Omental fat pad (tissue), 4 donors: ENCODE measurements around the gene AHNAK2. TPM values are rescaled to one million over a fixed set of nuclear protein-coding genes. Genes with fewer than 3 reads are reported as not detected.

ENCODE experiments used
- ATAC-seq: fragments of 150-250 bp; one replicate; pipeline ENCODE4 v1.9.1; 2016; ENCODE audit warnings: mild to moderate bottlenecking, moderate library complexity; ENCODE audit not compliant: low FRiP score
- DNase-seq: peaks from one replicate; pipeline ENCODE4 v3.0.0-alpha.2; 2019; ENCODE audit warnings: low spot score
- CTCF ChIP-seq, 3 donors: fragments of 450-650 bp; IDR thresholded peaks; one replicate each; pipeline ENCODE4 v1.5.1; 2016 to 2017; ENCODE audit warnings: antibody characterized with exemption in 3 of 3, mild to moderate bottlenecking in 3 of 3, moderate library complexity in 2 of 3
- total RNA-seq, 4 donors: library from RNA; depleted of rRNA; stranded (reverse); fragments of >200 nt; gene quantifications; one replicate each; pipeline ENCODE4 v1.1.0, GENCODE V29; 2016

Gene AHNAK2
- total RNA-seq, 4 donors from 2014 or later = 18.6 to 44.5 (median 34.2) TPM

DNA sequence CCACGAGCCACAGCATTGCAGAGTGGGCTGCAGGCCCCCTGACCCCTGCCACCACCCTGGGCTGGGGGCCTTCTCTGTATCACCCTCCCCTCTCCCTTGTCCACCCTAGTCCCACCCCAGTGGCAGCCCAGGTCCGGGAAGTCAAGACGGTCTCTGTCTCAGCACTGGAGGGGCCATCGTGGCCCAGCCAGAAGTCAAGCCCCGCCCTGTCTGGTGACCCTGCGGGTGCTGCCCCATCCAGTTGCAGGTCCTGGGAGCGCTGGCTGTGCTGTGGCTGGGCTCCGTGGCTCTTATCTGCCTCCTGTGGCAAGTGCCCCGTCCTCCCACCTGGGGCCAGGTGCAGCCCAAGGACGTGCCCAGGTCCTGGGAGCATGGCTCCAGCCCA is 50.8 kb downstream of the AHNAK2 start:
- no peak for TF ChIP-seq CTCF (IDR thresholded peaks at IDR 0.05)
- ATAC-seq = no peak
- no peak for DNase-seq

- no peak for TF ChIP-seq CTCF (IDR thresholded peaks at IDR 0.05)
- ATAC-seq = no peak
- DNase-seq = no peak
Observed at GRCh38 chr14:104926619-104927431, 51.3 kb downstream of the AHNAK2 start.

GRCh38 chr14:104925855-104926609 is 52.1 kb downstream of the AHNAK2 start:
- TF ChIP-seq CTCF (IDR thresholded peaks at IDR 0.05) = no peak
- DNase-seq (no peak), ATAC-seq (no peak)

DNA sequence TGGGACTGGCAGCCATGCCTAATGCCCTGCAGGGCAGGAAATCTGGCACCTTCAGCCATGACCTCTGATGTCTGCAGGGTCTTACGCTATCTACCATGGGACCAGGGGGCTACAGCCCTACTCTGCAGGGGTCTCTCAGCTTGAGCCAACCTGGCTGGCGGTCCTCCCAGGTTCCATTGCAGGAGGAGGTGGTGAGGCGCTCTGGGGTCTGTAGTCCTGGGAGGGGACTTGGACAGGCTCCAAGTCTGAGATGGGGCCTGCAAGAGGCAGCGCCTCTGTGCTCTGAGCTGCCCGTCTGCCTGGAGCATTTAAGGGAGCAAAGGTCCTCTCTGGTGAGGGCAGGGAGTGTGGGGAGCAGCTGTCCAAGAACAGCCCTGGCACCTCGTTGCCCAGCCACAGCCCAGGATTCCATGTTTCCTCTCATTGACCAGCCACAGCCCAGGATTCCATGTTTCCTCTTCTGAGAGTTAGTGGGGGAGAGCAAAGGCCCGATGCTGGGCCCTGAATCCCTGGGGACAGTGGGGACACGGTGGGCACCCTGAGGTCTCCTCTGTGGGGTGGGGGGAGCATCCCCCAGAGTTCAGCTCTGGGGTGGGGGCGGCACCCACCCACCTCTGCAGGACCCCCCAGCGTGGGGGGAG is 52.8 kb downstream of the AHNAK2 start:
- DNase-seq = no peak
- ATAC-seq = no peak
- TF ChIP-seq CTCF (IDR thresholded peaks at IDR 0.05) = no peak

- no peak for TF ChIP-seq CTCF (IDR thresholded peaks at IDR 0.05)
- DNase-seq = no peak
- ATAC-seq = no peak
Observed at GRCh38 chr14:104924421-104925213, 53.6 kb downstream of the AHNAK2 start, which contains the start of gene PLD4. Gene PLD4 (plus strand): TSS chr14:104924879. CDS start chr14:104927141, 2,262 bp downstream.

DNA sequence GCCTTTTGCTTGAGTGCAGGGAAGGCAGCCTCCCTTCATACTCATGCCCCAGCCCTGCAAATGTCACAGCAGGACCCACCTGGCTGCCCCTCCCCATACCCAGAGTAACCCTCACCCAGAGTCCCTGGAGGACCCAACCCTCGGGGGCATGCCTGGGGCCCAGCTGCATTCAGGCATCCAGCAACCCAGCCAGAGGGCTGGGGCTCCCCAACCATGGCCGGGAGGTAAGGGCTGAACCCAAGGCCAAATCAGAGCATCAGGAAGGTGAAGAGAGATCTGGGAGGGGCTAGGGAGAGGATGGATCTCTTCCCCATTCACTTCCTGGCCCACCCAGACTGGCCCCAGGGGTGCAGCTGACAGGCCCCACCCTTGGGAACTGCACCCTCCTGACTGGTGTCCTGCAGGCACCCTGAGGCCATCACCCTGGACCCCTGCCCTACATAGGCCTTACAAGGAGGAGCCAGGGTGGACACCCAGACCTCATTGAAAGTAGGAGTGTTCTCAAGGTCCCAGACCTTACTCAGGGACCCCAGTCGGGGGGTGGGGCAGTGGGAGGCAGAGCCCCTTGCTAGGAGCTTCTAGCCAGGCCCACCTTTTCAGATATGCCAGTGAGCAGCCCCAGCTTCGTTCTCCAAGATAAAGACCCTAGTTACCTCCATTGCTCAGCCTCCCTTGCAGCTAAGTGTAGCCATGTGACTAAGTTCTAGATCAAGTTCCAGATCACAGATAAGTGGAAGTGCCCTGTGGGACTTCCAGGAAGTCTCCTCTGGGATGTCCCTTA is 54.3 kb downstream of the AHNAK2 start:
- ATAC-seq = no peak
- TF ChIP-seq CTCF (IDR thresholded peaks at IDR 0.05) = no peak

More for the DNA sequence above, 54.3 kb downstream of the AHNAK2 start:
- no peak for DNase-seq
